ENCODE data around the gene URAD.

The URAD gene, protein sequence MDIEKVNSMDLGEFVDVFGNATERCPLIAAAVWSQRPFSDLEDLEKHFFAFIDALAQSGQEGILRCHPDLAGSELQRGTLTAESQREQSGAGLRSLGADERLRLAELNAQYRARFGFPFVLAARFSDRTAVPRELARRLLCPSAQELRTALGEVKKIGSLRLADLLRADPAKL

DNA sequence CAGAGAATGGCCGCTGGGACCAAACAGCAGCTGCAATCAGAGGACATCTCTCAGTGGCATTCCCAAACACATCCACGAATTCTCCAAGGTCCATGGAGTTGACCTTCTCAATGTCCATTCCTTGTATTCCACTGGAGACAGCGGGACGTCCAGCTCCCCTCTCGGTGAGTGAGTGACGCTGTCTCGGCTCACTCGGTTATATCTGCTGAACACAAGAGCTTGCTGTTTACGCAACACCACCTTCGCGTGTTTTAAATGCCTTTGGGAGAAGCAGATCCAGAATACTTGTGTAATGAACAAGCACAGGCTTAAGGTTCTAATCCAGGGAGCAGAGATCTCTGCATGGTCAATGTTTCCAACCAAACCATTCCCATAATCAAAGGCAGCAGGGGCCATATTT lies at the start of gene URAD:
Gene URAD, minus strand, starts transcription at position 174 of the 400 bp plus-strand sequence. Its CDS starts 56 bp downstream, at position 118.
- Histone ChIP-seq H4K20me1 (ENCODE audit: insufficient read depth, low read length) (no peaks in the 10 kb centered on the region), H3K79me2 (ENCODE audit: insufficient read depth, low read length) (no peaks in the 10 kb centered on the region), H3K27me3 (ENCODE audit: insufficient read depth, low read length, poor library complexity) (peaks cover 3% of the 10 kb centered on the region), H3K4me1 (ENCODE audit: insufficient read depth, low read length) (peaks cover 4% of the 10 kb centered on the region; the same call in 1 of the 2 replicates), H3K9me3 (ENCODE audit: insufficient read depth, low read length, severe bottlenecking) (no peaks in the 10 kb centered on the region), H3K4me3 (ENCODE audit: low read depth in 1 of 2, low read length in 2 of 2) (no peak within 1 kb of the TSS), H2AFZ (ENCODE audit: low read depth, low read length) (no peak within 1 kb of the TSS), H3K36me3 (ENCODE audit: insufficient read depth, low read length) (no peaks in the 10 kb centered on the region), H3K27ac (ENCODE audit: low read length) (no peak within 1 kb of the TSS), H3K9ac (ENCODE audit: low read depth, low read length) (no peak within 1 kb of the TSS), H3K4me2 (ENCODE audit: insufficient read depth, low read length) (no peak within 1 kb of the TSS)
- DNase-seq (no peak), ATAC-seq (ENCODE audit: insufficient read depth, low read depth) (no peak)
- TF ChIP-seq EZH2 (IDR thresholded peaks at IDR 0.05; ENCODE audit: borderline replicate concordance, low read depth, low read length, severe bottlenecking), result no peak
- TF ChIP-seq, protein P1, sequence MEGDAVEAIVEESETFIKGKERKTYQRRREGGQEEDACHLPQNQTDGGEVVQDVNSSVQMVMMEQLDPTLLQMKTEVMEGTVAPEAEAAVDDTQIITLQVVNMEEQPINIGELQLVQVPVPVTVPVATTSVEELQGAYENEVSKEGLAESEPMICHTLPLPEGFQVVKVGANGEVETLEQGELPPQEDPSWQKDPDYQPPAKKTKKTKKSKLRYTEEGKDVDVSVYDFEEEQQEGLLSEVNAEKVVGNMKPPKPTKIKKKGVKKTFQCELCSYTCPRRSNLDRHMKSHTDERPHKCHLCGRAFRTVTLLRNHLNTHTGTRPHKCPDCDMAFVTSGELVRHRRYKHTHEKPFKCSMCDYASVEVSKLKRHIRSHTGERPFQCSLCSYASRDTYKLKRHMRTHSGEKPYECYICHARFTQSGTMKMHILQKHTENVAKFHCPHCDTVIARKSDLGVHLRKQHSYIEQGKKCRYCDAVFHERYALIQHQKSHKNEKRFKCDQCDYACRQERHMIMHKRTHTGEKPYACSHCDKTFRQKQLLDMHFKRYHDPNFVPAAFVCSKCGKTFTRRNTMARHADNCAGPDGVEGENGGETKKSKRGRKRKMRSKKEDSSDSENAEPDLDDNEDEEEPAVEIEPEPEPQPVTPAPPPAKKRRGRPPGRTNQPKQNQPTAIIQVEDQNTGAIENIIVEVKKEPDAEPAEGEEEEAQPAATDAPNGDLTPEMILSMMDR (IDR thresholded peaks at IDR 0.05; ENCODE audit: borderline replicate concordance, extremely low read depth, low read length, poor library complexity, severe bottlenecking), result no peak

DNA sequence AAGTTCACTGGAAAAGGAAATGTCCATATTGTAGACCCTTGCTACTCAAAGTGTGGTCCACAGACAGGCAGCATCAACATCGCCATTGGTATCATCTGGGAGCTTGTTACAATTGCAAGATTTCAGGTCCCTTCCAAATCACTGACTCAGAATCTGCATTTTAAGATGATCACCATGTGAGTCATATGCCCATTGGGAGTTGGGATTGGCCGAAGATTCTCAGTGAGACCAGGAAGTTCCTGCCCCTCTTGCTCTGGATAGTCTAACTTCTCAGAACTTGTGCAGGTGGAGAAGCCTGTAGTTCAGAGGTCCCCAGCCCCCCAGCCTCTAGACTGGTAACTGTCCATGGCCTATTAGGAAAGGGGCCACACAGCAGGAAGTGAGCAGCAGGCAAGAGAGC lies 48.9 kb upstream of the URAD start:
- no peaks in the 10 kb centered on the region for H3K36me3 ChIP-seq (ENCODE audit: insufficient read depth, low read length)
- H3K4me3 ChIP-seq (ENCODE audit: low read depth in 1 of 2, low read length in 2 of 2), result no peak overlapping the region
- H3K27me3 ChIP-seq (ENCODE audit: insufficient read depth, low read length, poor library complexity), result peaks cover 3% of the 10 kb centered on the region
- TF ChIP-seq EZH2 (IDR thresholded peaks at IDR 0.05; ENCODE audit: borderline replicate concordance, low read depth, low read length, severe bottlenecking), result no peak
- TF ChIP-seq, protein P1 (IDR thresholded peaks at IDR 0.05; ENCODE audit: borderline replicate concordance, extremely low read depth, low read length, poor library complexity, severe bottlenecking), result no peak
- H3K27ac ChIP-seq (ENCODE audit: low read length), result no peak overlapping the region
- H4K20me1 ChIP-seq (ENCODE audit: insufficient read depth, low read length), result no peaks in the 10 kb centered on the region
- no peak overlapping the region for H3K4me2 ChIP-seq (ENCODE audit: insufficient read depth, low read length)
- H3K9me3 ChIP-seq (ENCODE audit: insufficient read depth, low read length, severe bottlenecking), result no peaks in the 10 kb centered on the region
- H2AFZ ChIP-seq (ENCODE audit: low read depth, low read length), result no peak overlapping the region
- H3K79me2 ChIP-seq (ENCODE audit: insufficient read depth, low read length), result no peaks in the 10 kb centered on the region
- H3K9ac ChIP-seq (ENCODE audit: low read depth, low read length), result no peak overlapping the region
- DNase-seq (peak; percentile 15), ATAC-seq (ENCODE audit: insufficient read depth, low read depth) (peak; percentile 35; the same call in 2 of the 3 replicates)
- peaks cover 8% of the 10 kb centered on the region; the same call in 1 of the 2 replicates for H3K4me1 ChIP-seq (ENCODE audit: insufficient read depth, low read length)

DNA sequence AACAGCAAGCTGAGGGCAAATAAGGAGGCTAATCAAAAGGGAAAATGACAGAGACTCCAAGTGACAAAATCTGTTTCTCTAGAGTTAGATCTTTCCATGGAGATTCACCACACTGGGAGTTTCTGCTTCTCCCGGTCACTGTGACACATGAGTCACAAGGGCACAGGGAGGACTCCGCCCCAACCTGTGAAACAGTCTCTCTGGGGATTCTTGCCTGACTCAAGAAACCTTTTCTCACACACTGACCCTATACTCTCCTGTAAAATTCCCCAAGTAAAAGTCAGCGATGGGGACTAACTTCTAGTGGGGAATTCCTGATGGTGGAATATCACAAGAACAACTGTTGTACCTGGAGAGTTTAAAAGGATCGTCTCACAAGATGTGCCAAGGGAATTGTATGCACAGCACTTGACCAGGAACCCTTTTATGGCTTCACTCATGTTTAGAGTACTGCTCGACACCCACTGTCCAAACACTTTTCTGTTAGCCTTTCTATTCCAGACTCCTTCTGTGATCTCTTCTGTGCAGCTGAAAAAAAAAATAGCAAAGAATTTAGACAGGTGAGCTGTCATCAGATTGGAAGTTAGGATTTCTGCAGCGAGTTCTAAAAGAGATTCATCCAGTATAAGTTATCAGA lies 46.8 kb upstream of the URAD start:
- peaks cover 8% of the 10 kb centered on the region; the same call in 1 of the 2 replicates for H3K4me1 ChIP-seq (ENCODE audit: insufficient read depth, low read length)
- no peak overlapping the region for H3K9ac ChIP-seq (ENCODE audit: low read depth, low read length)
- H3K27ac ChIP-seq (ENCODE audit: low read length), result no peak overlapping the region
- no peaks in the 10 kb centered on the region for H4K20me1 ChIP-seq (ENCODE audit: insufficient read depth, low read length)
- no peaks in the 10 kb centered on the region for H3K9me3 ChIP-seq (ENCODE audit: insufficient read depth, low read length, severe bottlenecking)
- H3K4me2 ChIP-seq (ENCODE audit: insufficient read depth, low read length), result no peak overlapping the region
- H3K36me3 ChIP-seq (ENCODE audit: insufficient read depth, low read length), result no peaks in the 10 kb centered on the region
- ATAC-seq (ENCODE audit: insufficient read depth, low read depth), result no peak
- TF ChIP-seq EZH2 (IDR thresholded peaks at IDR 0.05; ENCODE audit: borderline replicate concordance, low read depth, low read length, severe bottlenecking), result no peak
- TF ChIP-seq, protein P1 (IDR thresholded peaks at IDR 0.05; ENCODE audit: borderline replicate concordance, extremely low read depth, low read length, poor library complexity, severe bottlenecking), result no peak
- no peaks in the 10 kb centered on the region for H3K27me3 ChIP-seq (ENCODE audit: insufficient read depth, low read length, poor library complexity)
- DNase-seq, result no peak
- H3K79me2 ChIP-seq (ENCODE audit: insufficient read depth, low read length), result no peaks in the 10 kb centered on the region
- no peak overlapping the region for H3K4me3 ChIP-seq (ENCODE audit: low read depth in 1 of 2, low read length in 2 of 2)
- no peak overlapping the region for H2AFZ ChIP-seq (ENCODE audit: low read depth, low read length)

All from DND-41 (cell line).